DMS79 (cell line): ENCODE results near the gene TOMM70.
"Not testable (repeated sequence)": the region's sequence is repeated elsewhere in the genome, so short reads cannot be mapped to it uniquely, and the experiment has no call there.

ENCODE experiments used
- DNase-seq: peaks from one replicate; lab custom pipeline; 2025; lab: John Stamatoyannopoulos, UW

The TOMM70 gene

DNA sequence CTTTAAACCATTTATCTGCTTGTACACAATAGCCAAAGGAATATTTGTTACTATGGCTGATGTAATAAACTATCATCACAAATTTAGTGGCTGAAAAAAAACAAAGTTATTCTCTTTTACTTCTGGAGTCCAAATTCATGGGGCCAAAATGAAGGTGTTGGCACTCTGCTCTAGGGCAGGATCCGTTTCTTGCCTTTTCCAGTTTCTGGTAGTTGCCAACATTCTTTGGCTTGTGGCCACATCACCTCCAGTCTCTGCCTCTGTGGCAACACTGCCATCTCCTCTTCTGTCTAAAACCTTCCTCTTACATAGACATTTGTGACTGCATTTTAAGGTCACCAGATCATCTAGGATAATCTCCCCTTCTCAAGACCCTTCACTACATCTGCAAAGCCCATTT, 39.0 kb downstream of the TOMM70 start:
- no peak for DNase-seq

DNA sequence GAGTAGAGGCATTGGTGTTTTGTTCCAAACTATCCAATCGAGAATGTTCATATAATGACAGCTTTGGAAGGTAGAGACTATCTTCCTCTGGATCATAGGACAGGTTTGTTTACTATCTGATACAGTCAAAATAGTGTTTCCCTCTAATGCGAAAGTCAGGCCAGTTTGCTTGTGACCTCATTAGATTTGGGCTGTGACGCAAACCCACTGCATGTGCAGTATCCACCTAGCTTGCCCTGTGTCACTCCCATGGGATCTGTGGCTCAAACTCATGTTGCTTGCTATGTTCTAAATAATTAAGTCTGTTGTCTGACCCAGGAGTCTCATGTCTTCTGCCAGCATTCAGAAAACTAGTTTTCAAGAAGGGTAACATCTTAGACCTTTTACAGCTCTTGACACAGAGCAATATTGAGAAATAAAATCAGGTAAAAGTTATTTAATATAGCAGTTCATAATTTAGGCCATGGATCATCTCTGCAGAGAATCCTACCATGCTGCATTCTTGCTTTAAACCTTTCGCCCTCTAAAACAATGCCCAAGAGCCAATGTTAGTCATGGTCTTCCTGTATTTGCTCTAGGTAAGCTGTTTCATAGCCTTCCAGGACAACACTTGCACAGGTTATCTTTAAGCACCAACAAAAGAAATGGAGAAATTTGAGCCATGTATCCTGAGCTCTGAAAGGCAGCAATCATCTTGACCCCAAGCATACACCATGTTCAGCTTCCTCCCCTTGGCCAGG, 40.0 kb downstream of the TOMM70 start:
- DNase-seq, result no peak

DNA sequence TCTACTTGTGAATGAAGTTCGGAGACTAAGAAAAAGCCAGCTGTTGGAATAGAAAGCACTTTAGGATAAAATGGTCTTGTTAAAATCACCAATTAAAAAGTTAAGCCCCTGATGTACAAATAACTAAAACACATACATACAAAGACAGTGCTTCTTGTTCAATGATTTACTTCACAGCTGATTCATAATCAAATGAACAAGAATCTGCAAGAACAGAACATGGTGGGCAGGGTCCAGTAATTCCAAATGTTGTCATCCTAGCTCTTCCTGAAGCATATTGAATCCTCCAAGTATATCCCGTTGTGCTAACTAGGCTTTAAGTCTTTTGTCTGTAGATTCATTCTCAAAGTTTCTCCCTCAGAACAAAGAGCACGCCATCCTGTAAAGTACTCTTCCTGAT, 41.9 kb downstream of the TOMM70 start:
- DNase-seq, result no peak

DNA sequence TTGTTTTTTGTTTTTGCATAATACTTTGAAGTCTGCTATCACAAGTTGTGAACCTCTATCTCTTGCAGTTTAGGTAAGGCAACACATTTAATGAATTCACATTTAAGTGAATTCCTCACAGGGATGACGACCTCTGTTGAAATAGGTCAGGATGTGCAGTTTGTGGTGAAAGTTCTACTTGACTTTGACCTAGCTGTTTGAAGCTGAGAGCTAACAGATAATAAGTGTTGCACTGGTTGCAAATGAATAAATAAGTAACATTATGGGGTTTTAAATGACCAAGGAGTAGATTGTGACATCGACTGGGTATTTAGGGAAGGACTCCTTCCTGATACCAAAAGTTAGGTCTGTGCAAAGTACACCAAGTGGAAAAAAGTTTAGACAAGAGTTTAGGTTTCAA, 42.5 kb downstream of the TOMM70 start:
- DNase-seq, result no peak

DNA sequence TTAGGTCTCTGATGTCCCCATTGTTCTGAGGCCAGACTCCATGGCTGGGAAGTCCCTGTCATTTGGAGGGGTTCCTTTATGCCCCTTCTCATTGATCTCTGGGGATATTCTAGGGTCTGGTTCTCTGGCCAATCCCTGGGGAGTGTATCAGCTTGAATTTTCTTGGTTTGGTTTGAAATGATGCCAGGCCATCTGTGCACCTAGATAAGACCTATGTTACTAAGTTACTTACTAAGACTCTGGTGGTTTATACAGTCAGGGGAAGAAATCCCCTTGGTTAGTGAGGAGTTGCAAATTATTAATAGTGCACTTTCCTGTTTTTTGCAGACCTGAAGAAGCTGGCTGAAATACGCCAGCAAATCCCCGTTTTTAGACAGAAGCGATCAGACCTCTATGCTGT, 46.0 kb downstream of the TOMM70 start:
- DNase-seq, result no peak

DNA sequence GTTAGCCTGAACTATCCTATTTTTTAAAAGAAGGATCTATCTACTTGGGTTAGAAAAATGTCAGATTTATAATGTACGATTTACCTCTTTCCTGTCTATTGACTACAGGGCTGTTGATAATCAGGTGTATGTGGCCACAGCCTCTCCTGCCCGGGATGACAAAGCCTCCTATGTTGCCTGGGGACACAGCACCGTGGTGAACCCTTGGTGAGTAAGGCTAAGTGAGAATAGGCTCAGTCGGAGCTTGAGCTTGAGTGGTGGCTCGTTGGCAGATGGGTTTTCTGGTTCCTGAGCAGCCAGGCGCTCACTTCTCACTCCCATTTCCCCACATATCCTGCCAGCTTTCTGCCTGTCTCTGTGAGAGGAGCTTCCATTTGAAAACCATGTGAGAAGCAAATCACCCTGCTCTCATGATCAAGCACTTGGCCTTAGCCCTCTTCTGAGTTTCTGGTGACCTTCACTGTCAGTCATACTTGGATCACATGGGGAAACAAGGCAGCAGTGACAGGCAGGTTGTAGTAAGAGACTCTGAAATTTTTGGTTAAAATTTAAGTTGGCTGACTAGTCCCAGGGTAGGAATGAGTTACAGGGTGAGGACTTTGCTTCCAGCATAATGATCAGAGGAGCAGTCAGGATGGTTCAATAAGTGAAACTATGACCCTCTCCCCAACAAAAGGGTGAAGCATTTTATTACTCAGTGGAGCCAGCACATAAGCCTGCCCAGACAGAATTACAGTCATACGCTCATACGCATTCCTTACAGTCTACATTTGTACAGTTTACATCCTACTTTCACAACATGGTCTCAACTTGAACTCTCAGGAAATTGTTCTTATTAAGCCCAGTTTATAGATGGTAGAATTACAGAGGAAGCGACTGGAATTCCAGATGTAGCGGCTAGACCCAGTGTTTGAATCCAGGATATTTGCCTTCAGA, 48.3 kb downstream of the TOMM70 start:
- DNase-seq, result no peak

DNA sequence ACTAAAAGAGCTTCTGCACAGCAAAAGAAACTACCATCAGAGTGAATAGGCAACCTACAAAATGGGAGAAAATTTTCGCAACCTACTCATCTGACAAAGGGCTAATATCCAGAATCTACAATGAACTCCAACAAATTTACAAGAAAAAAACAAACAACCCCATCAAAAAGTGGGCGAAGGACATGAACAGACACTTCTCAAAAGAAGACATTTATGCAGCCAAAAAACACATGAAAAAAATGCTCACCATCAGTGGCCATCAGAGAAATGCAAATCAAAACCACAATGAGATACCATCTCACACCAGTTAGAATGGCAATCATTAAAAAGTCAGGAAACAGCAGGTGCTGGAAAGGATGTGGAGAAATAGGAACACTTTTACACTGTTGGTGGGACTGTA, 49.1 kb downstream of the TOMM70 start:
- DNase-seq, result not testable (repeated sequence)

DNA sequence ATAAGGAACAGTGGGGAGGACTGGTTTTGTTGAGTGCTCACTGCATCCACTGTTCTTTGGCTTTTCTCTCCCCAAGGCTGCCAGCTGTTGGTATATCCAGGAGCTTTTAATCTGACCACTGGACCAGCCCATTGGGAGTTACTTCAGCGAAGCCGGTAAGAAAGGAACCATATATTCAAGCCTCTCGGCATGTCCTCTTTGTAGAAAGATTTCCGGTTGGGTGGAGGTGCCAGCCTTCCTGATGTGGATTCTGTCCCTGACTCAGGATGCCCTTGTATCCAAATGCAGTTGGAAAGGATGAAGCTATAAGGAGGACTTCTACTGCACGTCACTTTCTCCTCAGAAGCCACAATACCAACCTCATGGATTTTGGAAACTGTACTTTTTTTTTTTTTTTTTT, 52.2 kb downstream of the TOMM70 start:
- DNase-seq, result no peak

DNA sequence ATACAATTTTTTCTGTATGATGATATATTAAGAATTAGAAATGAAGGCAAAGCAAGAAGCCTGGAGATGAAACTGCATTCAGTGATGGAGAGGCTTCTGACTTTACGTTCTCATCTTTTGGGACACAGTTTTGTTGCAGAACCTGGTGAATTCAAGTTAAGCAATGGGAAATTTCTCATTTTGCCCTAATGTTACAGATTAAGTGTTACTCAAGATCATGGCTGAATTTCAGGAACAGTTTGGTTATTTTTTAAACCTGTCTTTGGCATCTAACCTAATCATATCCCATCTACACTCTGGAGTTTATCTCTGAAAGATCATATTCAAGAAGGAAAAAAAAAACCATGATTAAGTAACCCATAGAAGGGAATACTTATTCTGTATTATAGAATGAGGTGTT, 60.4 kb downstream of the TOMM70 start:
- DNase-seq, result no peak

DNA sequence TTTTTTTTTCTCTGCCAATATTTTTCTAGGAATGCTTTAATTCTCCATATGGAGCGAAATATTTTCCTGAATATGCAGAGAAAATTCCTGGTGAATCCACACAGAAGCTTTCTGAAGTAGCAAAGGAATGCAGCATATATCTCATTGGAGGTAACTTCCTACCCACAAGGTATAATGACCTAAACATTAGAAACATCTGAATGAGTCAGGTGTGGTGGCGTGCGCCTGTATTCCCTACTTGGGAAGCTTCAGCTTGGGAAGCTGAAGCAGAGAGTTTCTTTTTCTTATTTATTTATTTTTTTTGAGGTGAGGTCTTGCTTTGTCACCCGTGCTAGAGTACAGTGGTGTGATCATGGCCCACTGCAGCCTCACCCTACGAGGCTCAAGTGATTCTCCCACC, 61.1 kb downstream of the TOMM70 start:
- DNase-seq, result no peak

DNA sequence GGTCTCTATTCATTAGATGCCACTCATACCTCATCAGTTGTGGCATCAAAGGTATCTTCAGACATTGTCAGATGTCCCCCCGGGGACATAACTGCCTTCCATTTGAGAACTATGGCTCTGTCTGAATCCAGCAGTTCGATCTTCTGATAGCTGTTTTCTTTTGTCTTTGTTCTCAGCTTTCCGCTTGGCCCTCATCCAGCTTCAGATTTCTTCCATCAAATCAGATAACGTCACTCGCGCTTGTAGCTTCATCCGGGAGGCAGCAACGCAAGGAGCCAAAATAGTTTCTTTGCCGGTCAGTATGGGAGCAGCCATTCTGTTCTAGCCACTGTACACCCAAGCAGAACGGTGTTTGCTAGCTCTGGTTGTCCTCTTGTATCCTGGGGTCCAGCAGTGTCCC, 62.0 kb downstream of the TOMM70 start:
- DNase-seq, result no peak

DNA sequence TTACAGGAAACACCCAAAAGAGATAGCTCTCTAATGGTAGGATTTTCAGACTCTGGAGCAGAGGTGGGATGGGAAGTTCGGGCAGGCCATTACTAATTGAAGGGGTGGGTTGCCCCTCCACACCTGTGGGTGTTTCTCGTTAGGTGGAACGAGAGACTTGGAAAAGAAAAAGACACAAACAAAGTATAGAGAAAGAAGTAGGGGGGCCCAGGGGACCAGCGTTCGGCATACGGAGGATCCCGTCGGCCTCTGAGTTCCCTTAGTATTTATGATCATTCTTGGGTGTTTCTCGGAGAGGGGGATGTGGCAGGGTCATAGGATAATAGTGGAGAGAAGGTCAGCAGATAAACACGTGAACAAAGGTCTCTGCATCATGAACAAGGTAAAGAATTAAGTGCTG, 64.7 kb downstream of the TOMM70 start:
- DNase-seq, result not testable (repeated sequence)

DNA sequence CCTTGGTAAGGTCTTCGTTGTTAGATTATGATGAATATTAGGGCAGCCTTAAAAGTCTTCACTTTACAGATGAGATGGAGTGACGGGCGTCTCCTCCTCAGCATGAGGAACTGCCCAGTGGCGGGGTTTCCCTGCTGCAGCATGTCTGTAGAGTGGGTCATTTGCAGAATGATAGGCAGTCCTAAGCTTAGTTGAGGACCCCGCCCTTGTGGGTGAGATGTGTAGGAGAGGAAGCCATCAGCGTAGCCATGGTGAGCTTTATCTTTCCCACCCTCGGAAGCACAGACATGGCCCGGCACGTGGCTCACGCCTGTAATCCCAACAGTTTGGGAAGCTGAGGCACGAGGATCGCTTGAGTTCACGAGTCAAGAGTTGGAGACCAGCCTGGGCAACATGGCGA, 65.5 kb downstream of the TOMM70 start:
- no peak for DNase-seq

DNA sequence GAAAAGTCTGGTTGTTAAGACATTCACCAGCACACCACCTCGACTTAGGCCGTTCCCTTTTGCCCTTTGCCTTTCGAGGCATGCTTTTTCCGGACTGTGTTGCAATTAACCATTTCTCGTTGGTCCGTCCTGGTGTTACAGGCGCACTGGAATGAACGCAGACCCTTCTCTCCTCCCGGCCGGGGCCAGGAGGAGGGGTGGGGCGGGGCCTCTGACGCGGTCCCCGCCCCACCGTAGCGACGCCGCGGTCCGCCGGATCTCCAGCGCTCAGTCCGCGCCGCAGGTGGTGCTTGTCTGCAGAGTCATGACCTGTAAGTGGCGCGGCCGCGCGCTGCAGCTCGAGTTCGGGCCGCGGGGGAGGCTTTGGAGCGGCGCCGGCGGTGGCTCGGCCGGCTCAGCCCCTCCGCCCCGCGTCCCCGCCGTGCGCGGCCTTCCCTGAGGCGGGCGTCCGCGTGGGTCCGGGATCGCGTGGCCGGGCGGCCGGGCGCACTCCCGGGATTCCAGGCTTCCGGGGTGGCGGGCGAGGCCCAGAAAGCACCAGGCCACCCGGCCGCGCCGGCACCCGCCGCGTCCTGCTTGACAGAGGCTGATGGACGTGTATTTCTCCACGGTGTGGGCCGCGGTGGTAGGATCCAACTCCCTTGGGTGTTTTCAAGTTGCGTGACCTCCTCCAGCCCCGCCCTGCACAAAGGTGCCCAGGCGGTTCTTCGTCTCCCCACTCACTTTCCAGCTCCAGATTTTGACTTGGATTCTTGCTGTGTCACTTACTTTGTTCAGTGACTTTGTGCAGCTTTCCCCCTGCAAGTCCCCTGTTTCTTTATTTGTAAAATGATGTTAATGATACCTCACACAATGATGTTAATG, 66.2 kb downstream of the TOMM70 start, which contains the start of gene NIT2:
NIT2 (plus strand) TSS at position 270 of the 864 bp plus-strand sequence; CDS start at position 305, 35 bp downstream.
- DNase-seq, result peak; percentile 72

DNA sequence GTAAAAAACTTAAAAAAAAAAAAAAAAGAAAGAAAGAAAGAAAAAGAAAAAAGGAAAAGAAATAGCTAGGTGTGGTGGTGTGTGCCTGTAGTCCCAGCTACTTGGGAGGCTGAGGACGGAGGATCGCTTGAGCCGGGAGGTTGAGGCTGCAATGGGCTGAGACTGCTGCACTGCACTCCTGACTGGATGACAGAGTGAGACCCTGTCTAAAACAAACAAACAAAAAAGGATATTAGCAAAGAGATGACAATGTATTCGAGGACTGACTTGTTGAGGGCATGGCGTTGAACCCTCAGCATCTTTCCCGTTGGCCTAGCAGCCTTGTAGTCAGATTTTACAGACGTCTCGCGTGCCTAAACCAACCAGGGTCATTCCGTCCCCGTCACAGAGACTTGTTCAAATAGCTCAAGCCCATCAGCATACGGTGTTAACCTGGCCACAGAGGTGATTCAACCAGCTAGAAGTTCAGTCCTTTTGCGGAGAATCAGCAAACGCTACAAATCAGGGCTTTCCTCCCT, 66.9 kb downstream of the TOMM70 start:
- no peak for DNase-seq

DNA sequence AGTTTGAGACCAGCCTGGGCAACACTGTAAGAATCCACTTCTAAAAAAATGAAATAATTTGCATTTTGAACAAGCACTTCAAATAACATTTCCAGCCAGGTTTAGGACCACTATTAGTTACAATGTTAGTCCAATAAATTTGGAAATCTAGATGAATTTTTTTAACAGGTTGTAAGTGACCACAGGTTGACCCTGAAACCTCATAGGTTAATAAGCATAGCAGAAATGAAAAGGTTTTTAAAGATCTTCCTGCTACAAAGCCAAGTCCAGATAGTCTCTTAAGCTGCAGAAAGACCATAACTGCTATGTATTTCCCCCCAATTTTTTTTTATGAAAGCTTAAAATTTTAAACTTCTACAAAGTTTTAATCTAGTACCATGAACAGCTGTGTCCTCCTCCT, 67.8 kb downstream of the TOMM70 start:
- no peak for DNase-seq

DNA sequence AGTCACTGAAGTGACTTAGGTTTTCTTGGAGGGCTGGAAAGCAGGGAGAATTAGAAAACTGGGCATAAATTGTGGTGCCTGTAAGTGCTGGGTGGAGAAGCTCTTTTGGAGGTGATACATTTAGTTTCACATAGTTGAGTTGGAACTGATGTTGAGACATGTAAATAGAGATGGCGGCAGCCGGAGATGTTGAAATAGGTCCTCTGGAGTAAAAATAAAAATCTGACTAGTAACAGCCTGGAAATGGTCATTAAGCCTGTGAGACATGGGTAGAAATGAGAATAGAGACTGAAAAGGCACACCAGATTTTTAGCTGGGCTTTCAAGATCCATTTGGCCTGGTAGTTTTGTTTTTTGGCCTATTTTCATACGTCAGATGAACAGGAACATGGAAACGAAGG, 69.2 kb downstream of the TOMM70 start:
- no peak for DNase-seq

DNA sequence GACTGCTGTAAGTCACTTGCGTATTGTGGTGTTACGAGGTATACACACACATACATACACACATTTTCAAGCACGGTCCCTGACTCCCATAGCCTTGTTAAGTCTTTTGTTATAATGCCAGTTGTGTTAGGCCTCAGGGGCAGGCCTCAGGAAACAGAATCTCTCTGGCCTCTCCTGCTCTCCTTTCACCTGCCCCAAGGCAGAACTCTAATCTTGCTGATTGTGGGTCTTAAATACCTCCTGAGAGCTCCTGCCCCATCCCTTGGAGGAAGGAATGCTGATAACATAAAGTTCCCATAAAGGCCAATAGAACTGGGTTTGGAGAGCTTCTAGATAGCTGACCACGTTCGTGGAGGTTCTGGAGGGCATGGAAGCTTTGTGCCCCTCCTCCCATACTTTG, 70.2 kb downstream of the TOMM70 start:
- no peak for DNase-seq

DNA sequence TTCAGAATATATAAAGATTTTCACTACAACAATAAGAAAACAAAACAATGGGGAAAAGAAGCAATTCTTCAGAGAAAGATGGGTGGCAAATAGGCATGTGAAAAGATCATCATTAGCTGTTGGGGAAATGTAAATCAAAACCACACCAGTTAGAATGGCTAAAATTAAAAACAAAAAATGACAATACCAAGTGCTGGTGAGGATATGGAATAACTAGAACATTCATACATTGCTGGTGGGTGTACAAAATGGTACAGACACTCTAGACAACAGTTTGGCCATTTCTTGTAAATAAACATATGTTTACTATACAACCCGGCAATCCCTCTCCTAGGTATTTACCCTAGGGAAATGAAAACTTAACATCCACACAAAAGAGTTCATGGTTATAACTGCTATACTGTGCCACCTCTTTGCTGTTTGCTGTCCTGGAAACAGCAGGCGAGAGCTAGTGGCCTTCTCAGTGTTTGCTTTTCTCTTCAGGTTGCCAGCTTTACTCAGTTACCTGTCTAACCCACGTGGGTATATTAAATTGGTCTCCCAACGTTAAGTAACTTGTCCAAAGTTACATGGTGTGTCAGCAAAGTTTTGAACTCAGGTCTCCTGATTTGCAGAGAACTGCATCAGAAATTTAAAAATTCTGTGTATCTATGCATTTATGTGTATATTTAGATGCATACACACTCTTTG, 70.9 kb downstream of the TOMM70 start:
- DNase-seq, result no peak

DNA sequence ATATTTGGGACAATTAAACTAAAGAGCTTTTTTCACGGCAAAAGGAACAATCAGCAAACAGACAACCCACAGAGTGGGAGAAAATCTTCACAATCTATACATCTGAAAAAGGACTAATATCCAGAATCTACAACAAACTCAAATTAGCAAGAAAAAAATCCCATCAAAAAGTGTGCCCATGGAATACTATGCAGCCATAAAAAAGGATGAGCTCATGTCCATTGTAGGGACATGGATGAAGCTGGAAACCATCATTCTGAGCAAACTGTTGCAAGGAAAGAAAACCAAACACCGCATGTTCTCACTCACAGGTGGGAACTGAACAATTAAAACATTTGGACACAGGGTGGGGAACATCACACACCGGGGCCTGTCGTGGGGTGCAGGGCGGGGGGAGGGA, 73.5 kb downstream of the TOMM70 start:
- DNase-seq, result not testable (repeated sequence)

DNA sequence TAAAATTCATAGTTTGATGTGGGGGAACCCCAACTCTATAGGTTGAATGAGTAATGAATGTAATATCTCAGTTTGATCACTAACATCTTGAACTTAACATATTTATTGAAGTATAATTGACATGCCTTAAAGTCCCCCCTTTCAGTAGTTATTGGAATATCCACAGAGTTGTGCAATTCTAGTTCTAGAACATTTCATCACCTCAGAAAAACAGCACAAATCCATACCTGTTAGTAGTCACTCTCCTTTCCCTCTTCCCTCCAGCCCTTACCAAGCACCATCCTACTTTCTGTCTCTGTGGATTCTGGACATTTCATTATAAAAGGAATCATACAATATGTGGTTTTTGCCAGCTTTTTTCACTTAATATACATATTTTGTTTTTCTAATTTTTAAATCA, 75.1 kb downstream of the TOMM70 start:
- DNase-seq, result no peak
